Breast epithelium (tissue), 4 donors: ENCODE measurements around the gene RRP8. TPM values are rescaled to one million over a fixed set of nuclear protein-coding genes. Genes with fewer than 3 reads are reported as not detected.
A peak's percentile ranks its signal among the peaks of the same experiment; 100 is the strongest.

Experiments used
- DNase-seq, 2 donors: peaks; one replicate each; pipeline ENCODE4 v3.0.0-alpha.2; 2019; ENCODE audit warnings: low spot score in 2 of 2
- H3K27ac ChIP-seq, 2 donors: fragments of 200-600 bp; sonication (generic) in 1 of 2; one replicate each; pipeline ENCODE4 v1.5.1; 2016 to 2019; ENCODE audit warnings: mild to moderate bottlenecking in 1 of 2
- H3K27me3 ChIP-seq, 2 donors: fragments of 200-600 bp; sonication (generic) in 1 of 2; one replicate each; pipeline versions ENCODE4 v1.5.1 to v1.6.0; 2017 to 2019; ENCODE audit warnings: control low read depth in 1 of 2, mild to moderate bottlenecking in 1 of 2
- H3K36me3 ChIP-seq: fragments of 200-600 bp; one replicate; pipeline ENCODE4 v1.5.1; 2019
- H3K4me1 ChIP-seq, 2 donors: fragments of 200-600 bp; sonication (generic); one replicate each; pipeline ENCODE4 v1.5.1; 2016 to 2019; ENCODE audit warnings: control low read depth in 1 of 2
- H3K4me3 ChIP-seq, 3 donors: fragments of 200-600 bp; sonication (generic); 1 replicate in 2 of 3; 2 replicates in 1 of 3; pipeline ENCODE4 v1.5.1; 2016 to 2019; ENCODE audit warnings: mild to moderate bottlenecking in 3 of 3, moderate library complexity in 2 of 3
- H3K9me3 ChIP-seq, 2 donors: fragments of 200-600 bp; sonication (generic) in 1 of 2; one replicate each; pipeline ENCODE4 v1.5.1; 2016 to 2019; ENCODE audit warnings: control low read depth in 1 of 2
- POLR2A ChIP-seq: fragments of 450-650 bp; IDR thresholded peaks from one replicate; pipeline ENCODE4 v1.6.1; 2016; ENCODE audit warnings: antibody characterized with exemption, mild to moderate bottlenecking, moderate library complexity
- POLR2AphosphoS5 ChIP-seq, 3 donors: sonication (generic); formaldehyde crosslinking; IDR thresholded peaks; one replicate each; pipeline ENCODE4 v1.6.1; 2017; ENCODE audit warnings: antibody characterized with exemption in 3 of 3
- intact Hi-C: fragments of 100-400 bp; cut with DNase I; formaldehyde crosslinking; loops from one replicate; pipeline ENCODE4 v1.15.1; 2023; ENCODE audit warnings: low total_unique reads
- total RNA-seq, 3 donors: library from RNA; depleted of rRNA; stranded (reverse); fragments of >200 nt; gene quantifications; one replicate each; pipeline ENCODE4 v1.1.0, GENCODE V29; 2016
- TF ChIP-seq, protein P1 (sequence below), 3 donors: fragments of 450-650 bp; IDR thresholded peaks; one replicate each; pipeline ENCODE4 v1.5.1; 2016 to 2017; ENCODE audit warnings: antibody characterized with exemption in 3 of 3, mild to moderate bottlenecking in 3 of 3, moderate library complexity in 3 of 3

The RRP8 gene
- total RNA-seq, 3 donors from 2014 or later: 8.8 to 22.2 (median 20.3) TPM

DNA sequence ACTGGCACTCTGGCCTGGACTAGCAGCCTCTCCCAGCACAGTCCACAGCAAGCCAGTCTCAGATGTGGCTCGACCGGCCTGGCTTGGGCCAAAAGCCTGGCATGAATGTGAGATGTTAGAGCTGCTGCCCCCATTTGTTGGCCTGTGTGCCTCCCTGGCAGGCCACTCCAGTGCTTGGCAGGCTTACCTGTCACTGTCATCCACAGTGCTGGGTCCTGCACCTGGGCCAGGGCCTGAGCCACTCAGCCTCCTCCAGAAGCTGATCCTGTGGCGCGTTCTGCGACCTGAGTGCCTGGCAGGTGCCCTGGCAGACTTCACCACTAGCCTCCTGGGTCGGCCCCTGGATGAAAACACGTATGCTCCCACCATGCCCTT lies 36.1 kb downstream of the RRP8 start:
- Histone ChIP-seq H3K4me1 (no peaks in the 10 kb centered on the region), H3K27me3 (no peaks in the 10 kb centered on the region), H3K27ac (peak overlapping the region; percentile 2 to 17), H3K9me3 (no peaks in the 10 kb centered on the region), H3K4me3 (no peak overlapping the region), H3K36me3 (no peaks in the 10 kb centered on the region)
- TF ChIP-seq, protein P1, sequence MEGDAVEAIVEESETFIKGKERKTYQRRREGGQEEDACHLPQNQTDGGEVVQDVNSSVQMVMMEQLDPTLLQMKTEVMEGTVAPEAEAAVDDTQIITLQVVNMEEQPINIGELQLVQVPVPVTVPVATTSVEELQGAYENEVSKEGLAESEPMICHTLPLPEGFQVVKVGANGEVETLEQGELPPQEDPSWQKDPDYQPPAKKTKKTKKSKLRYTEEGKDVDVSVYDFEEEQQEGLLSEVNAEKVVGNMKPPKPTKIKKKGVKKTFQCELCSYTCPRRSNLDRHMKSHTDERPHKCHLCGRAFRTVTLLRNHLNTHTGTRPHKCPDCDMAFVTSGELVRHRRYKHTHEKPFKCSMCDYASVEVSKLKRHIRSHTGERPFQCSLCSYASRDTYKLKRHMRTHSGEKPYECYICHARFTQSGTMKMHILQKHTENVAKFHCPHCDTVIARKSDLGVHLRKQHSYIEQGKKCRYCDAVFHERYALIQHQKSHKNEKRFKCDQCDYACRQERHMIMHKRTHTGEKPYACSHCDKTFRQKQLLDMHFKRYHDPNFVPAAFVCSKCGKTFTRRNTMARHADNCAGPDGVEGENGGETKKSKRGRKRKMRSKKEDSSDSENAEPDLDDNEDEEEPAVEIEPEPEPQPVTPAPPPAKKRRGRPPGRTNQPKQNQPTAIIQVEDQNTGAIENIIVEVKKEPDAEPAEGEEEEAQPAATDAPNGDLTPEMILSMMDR (IDR thresholded peaks at IDR 0.05): no peak
- TF ChIP-seq POLR2A (no peak), POLR2AphosphoS5 (IDR thresholded peaks at IDR 0.05) (no peak)
- intact Hi-C loops: no loop called here
- peak in 1 of 2 donors; percentile 53 for DNase-seq

DNA sequence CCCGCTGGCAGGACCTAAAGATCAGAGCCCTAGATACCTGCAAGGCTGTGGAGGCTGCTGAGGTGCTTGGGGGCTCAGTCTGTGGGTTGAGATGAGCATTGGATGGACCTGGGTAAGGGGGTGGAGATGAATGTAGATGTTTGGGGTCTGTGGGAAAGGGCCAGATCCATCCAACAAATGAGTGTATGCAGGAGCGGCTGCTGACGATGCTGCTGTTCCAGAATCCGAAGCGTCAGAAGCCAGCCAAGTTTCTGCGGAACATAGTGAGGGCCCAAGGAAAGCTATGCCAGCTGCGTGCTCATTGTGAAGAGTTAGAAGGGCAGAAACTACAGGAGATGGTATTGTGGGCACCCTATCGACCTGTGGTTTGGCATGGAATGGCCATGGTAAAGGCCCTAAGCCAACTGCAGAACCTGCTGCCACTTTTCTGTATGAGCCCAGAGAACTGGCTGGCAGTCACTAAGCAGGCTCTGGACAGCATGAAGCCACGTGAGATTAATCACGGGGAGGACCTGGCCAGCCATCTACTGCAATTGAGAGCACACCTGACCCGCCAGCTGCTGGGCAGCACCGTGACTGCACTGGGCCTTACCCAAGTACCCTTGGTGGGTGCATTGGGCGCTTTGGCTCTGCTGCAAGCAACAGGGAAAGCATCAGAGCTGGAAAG lies 36.6 kb downstream of the RRP8 start:
- intact Hi-C loops: no loop called here
- H3K4me1 ChIP-seq: no peaks in the 10 kb centered on the region

DNA sequence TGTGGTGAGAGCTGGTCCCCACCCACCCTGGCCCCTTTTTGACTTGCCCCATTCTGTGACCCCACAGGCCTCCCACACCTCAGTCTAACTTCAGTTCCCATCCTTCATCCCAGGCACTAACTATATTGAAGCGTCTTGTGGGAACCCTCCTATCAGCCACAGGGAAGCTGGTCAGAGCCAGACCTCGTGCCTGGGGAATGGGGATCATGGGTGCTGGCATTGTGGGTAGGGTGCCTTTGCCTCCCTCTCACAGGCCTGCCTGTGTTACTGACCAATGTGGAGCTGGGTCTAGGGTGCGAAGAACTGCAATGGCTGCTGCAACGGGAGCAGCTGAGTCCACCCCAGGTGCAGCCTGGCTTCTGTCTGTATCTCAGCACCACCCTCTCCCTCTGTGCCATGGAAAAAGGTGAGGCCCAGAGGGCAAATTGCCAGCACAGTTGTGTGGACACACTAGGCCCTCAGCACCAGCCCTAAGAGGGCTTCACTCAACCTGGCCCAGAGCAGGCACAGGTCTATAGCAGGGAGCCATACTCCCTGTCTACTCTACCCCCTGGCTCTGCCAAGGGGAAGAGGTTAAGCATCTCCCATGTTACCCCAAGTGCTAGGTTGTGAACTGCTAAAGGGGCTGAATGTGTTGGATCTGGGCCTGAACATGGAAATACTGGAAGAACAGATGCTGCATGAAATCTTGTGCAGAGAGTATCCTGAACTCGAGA lies 37.3 kb downstream of the RRP8 start:
- H3K9me3 ChIP-seq: no peaks in the 10 kb centered on the region
- no peak for DNase-seq
- H3K36me3 ChIP-seq: no peaks in the 10 kb centered on the region
- peak overlapping the region in 1 of 2 donors; percentile 17 for H3K27ac ChIP-seq
- H3K27me3 ChIP-seq: no peaks in the 10 kb centered on the region
- intact Hi-C loops: no loop called here
- TF ChIP-seq POLR2AphosphoS5 (IDR thresholded peaks at IDR 0.05) (no peak), POLR2A (no peak)
- TF ChIP-seq, protein P1 (IDR thresholded peaks at IDR 0.05): no peak
- no peak overlapping the region for H3K4me3 ChIP-seq
- H3K4me1 ChIP-seq: no peaks in the 10 kb centered on the region

More for the DNA sequence above, 36.6 kb downstream of the RRP8 start:
- Histone ChIP-seq H3K9me3 (no peaks in the 10 kb centered on the region), H3K27ac (peak overlapping the region; percentile 2 to 17), H3K27me3 (no peaks in the 10 kb centered on the region), H3K4me3 (no peak overlapping the region), H3K36me3 (no peaks in the 10 kb centered on the region)
- TF ChIP-seq, protein P1 (IDR thresholded peaks at IDR 0.05): no peak
- no peak for TF ChIP-seq POLR2AphosphoS5 (IDR thresholded peaks at IDR 0.05)
- no peak for TF ChIP-seq POLR2A
- DNase-seq: no peak

DNA sequence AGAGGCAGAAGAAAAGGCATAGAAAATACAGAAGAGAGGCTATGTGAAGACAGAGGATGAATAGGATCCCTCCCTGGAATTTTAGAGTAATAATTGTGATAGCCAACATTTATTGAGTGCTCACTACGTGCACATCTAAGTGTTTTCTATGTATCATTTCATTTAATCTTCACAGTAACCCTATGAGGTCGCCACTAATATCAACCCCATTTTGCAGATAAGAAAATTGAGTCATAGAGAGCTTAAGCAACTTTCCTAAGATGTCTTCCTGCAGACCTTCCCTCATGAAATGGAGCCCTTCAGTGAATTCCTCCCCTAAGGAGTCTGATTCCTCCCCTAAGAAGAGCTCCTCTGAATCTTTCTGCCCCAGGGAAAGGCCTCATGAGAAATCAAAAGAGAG lies 38.1 kb downstream of the RRP8 start:
- Histone ChIP-seq H3K4me1 (no peaks in the 10 kb centered on the region), H3K36me3 (no peaks in the 10 kb centered on the region), H3K4me3 (no peak overlapping the region), H3K9me3 (no peaks in the 10 kb centered on the region), H3K27me3 (no peaks in the 10 kb centered on the region), H3K27ac (no peak overlapping the region)
- intact Hi-C loops: no loop called here
- no peak for DNase-seq
- TF ChIP-seq POLR2A (no peak), POLR2AphosphoS5 (IDR thresholded peaks at IDR 0.05) (no peak)
- TF ChIP-seq, protein P1 (IDR thresholded peaks at IDR 0.05): no peak

DNA sequence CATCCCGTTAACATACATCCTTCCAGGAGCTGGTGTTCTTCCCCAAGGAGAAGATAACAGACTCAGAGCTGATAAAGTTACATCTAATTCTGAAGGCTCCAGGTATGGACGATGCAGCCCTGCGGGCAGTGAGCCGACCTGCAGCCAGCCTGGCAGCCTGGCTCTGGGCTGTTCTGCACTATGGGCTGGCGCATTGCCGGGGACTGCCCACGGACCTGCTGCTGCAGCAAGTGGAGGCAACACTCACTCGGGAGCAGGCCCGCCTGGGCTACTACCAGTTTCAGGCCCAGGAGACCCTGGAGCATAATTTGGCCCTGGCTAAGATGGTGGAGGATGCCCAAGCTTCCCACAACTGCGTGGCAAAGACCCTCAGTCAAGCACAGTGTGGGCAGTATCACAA lies 39.7 kb downstream of the RRP8 start:
- H3K27me3 ChIP-seq: no peaks in the 10 kb centered on the region
- no peak for DNase-seq
- no peak overlapping the region for H3K27ac ChIP-seq
- no peaks in the 10 kb centered on the region for H3K9me3 ChIP-seq
- TF ChIP-seq POLR2AphosphoS5 (IDR thresholded peaks at IDR 0.05) (no peak), POLR2A (no peak)
- TF ChIP-seq, protein P1 (IDR thresholded peaks at IDR 0.05): no peak
- intact Hi-C loops: loop anchor here (5.0 kb wide), 1 partner anchor 669 kb away; no protein-coding TSS in a partner anchor
- no peaks in the 10 kb centered on the region for H3K4me1 ChIP-seq
- no peak overlapping the region for H3K4me3 ChIP-seq
- H3K36me3 ChIP-seq: no peaks in the 10 kb centered on the region
